ES-I3 (cell line): ENCODE results near the gene CERS3.

Experiments used
- H3K36me3 ChIP-seq: 2 replicates; pipeline ENCODE4 v1.6.1; 2013; ENCODE audit warnings: mild to moderate bottlenecking, low read length, control low read depth, moderate library complexity; ENCODE audit not compliant: insufficient read depth
- H3K4me1 ChIP-seq: 2 replicates; pipeline ENCODE4 v1.6.1; 2013; ENCODE audit warnings: mild to moderate bottlenecking, control low read depth, low read length; ENCODE audit not compliant: insufficient read depth
- H3K9ac ChIP-seq: 2 replicates; pipeline ENCODE4 v1.6.1; 2013; ENCODE audit warnings: low read depth, mild to moderate bottlenecking, low read length, moderate library complexity
- H3K9me3 ChIP-seq: 2 replicates; pipeline ENCODE4 v1.6.1; 2013; ENCODE audit warnings: mild to moderate bottlenecking, low read length, moderate library complexity; ENCODE audit not compliant: control insufficient read depth, insufficient read depth

Gene CERS3

DNA sequence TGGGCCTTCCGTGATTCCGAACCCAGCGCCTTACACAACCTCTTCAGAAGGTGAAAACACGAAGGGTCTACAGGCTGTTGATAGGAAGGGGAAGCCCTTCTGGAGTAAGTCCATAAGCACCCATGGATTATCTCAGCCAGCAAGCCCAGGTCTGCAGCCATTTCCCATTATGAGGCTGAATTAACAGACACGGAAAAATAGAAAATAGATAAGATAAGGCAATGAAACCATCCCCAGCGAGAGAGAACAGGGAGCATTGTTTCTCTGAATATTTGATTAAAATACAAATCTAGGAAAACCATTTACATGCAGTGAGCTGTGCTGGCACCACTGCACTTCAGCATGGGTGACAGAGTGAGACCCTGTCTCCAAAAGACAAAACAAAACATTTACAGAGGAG lies 16.2 kb upstream of the CERS3 start:
- Histone ChIP-seq H3K4me1 (no peaks in the 10 kb centered on the region), H3K9me3 (no peaks in the 10 kb centered on the region), H3K9ac (no peak overlapping the region), H3K36me3 (no peaks in the 10 kb centered on the region)

DNA sequence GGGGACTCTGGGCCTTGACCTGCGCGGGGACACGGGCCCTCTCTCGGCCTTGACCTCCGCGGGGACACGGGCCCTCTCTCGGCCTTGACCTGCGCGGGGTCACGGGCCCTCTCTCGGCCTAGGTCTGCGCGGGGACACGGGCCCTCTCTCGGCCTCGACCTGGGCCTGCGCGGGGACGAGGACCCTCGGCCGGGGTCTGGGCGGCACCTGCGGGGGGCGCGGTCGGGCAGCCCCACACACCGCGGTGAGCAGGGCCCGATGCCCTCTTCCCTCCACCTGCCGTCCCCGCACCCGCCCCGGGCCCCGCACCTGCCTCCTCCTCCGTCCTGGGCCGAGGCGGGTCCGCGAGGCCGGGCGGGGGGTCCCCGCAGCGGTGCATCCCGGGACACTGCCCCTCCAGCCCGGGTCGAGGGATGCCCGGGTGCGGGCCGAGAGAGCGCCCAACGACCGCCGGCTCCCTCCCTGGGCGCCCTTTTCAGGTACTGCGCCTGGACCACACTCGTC lies 15.6 kb upstream of the CERS3 start:
- Histone ChIP-seq H3K36me3 (no peaks in the 10 kb centered on the region), H3K9me3 (no peaks in the 10 kb centered on the region)

DNA sequence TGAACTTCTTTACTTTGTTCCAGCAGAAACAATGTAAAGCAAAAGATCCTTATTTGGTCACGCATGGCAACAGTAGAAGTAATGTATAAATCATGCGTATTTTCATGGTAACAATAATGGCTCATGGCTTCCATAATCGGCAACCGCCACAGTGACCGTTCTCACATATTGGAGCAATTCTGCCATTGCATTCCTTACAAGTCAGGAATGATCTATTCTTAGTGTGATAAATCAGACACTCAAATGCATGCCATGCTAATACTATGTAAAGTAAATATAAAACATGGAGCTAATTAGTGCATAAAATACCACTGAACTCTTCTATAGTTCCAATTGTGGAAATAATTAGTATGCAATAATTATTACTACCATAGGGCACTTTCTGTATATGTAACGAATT lies 13.5 kb upstream of the CERS3 start:
- Histone ChIP-seq H3K9ac (no peak overlapping the region), H3K9me3 (peaks cover 4% of the 10 kb centered on the region; the same call in 1 of the 2 replicates), H3K4me1 (no peaks in the 10 kb centered on the region), H3K36me3 (no peaks in the 10 kb centered on the region)

More for the DNA sequence above, 15.6 kb upstream of the CERS3 start:
- no peaks in the 10 kb centered on the region for H3K4me1 ChIP-seq
- no peak overlapping the region for H3K9ac ChIP-seq

DNA sequence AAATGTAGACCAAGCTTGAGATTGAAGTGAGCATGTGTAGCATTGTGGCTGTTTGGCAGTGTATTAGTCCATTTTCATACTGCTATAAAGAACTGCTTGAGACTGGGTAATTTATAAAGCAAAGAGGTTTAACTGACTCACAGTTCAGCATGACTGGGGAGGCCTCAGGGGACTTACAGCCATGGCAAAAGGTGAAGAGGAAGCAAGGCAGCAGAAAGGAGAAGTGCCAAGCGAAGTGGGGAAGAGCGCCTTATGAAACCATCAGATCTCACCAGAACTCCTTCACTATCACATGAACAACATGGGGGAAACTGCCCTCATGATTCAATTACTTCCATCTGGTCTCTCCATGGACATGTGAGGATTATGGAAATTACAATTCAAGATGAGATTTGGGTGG lies 8.6 kb upstream of the CERS3 start:
- Histone ChIP-seq H3K9ac (no peak overlapping the region), H3K36me3 (no peaks in the 10 kb centered on the region), H3K4me1 (no peaks in the 10 kb centered on the region), H3K9me3 (peaks cover 4% of the 10 kb centered on the region; the same call in 1 of the 2 replicates)

DNA sequence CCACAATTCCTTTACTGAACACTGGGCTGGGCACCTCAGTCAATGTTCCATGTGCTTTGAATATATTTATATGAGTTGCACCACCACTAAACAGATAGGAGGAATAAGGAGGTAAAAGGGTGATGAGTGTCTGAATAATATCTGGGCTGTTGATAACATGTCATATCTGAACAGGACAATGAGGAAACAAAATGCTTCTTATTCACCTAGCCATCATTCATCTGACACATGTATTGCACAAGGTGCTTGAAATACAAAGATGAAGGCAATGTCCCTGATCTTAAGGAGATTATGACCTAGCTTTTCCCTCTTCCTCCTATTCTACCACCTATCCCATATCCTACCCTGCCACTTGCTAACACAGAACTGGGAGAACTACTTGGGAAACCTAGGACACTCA lies 8.0 kb upstream of the CERS3 start:
- no peaks in the 10 kb centered on the region for H3K4me1 ChIP-seq

DNA sequence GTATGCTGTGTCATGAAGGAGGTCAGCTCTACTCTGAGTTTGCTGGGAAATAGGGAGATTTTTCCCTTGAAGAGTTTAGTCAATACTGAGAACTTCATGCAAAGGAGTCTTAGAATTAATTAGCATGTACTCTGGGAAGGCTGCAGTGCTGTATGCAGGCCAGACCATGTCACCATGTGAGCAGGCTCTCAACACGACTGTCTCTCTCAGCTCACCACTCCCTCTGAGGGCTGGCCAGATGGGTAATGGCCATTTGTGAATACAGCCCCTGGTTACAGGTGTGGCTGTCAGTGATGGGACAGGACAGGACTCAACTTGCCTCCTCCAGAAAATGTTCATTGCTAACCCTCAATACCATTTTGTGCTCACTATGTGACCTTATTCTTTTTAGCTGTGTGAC lies 5.1 kb upstream of the CERS3 start:
- H3K9me3 ChIP-seq: peaks cover 4% of the 10 kb centered on the region; the same call in 1 of the 2 replicates
- no peaks in the 10 kb centered on the region for H3K4me1 ChIP-seq
- H3K36me3 ChIP-seq: no peaks in the 10 kb centered on the region
- no peak overlapping the region for H3K9ac ChIP-seq

More for the DNA sequence above, 8.0 kb upstream of the CERS3 start:
- H3K9me3 ChIP-seq: peaks cover 4% of the 10 kb centered on the region; the same call in 1 of the 2 replicates
- no peaks in the 10 kb centered on the region for H3K36me3 ChIP-seq
- no peak overlapping the region for H3K9ac ChIP-seq

DNA sequence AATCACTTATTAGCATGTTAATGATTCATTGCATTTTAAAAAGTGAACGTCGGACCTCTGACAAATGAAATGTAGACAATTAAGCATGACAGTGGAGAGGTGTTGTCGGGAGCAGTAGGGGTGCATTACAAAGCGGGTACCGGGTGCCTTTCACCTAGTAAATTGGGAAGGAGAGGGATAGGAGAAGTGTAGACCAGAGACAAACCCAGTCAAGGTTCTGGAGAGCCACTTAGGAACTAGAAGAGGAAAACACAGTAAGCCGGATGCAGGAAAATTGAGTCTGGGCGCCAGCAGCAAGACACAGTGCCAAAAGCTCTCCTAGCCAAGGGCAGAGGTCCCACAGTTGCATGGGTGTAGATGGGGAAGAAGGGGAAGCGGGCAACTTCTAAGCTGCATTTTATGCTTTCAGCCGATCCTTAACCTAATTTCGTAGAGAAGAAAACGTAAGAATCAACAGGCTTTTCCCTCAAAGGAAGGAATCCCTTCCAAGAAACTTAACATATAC lies 3.1 kb upstream of the CERS3 start:
- H3K4me1 ChIP-seq: no peaks in the 10 kb centered on the region
- H3K36me3 ChIP-seq: no peaks in the 10 kb centered on the region
- no peaks in the 10 kb centered on the region for H3K9me3 ChIP-seq
- H3K9ac ChIP-seq: no peak overlapping the region

DNA sequence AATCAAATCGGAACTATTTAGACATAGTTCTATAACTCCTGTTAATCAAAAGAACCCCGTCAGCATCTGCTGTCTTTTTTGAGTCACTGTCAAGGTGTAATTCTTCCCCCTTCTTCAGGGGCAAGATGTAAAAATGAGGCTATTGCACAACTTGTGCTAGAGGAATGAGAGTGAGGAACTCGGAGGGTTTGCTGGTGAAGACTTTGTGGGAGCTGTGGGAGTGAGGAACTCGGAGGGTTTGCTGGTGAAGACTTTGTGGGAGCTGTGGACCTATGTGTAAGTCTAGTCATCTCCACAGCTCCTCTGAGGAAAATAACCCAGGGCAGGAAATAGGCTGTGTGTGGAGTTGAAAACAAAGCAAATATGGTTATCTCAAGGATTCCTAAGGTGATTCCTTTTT lies 2.5 kb upstream of the CERS3 start:
- Histone ChIP-seq H3K4me1 (no peaks in the 10 kb centered on the region), H3K9me3 (no peaks in the 10 kb centered on the region), H3K36me3 (no peaks in the 10 kb centered on the region), H3K9ac (no peak overlapping the region)

DNA sequence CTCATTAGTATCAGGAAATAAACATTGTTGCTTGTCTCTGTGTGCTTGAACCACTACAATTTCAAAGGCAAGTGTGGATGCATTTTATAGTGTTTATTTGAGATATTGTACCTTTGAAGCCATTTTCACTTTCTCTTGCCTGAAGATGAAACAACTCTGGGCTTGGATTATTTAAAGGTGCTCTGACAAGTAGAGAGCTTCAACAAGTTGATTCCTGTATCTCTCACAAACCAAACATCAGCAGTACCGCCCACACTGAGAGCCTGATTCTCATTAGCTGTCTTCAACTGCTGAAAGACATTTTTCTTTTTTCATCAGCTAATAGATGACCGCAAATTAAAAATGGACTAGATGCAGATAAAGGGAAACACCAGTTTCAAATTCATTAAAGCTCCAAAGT lies 806 bp upstream of the CERS3 start:
- H3K9me3 ChIP-seq: no peaks in the 10 kb centered on the region
- no peak overlapping the region for H3K9ac ChIP-seq
- no peaks in the 10 kb centered on the region for H3K4me1 ChIP-seq
- no peaks in the 10 kb centered on the region for H3K36me3 ChIP-seq

DNA sequence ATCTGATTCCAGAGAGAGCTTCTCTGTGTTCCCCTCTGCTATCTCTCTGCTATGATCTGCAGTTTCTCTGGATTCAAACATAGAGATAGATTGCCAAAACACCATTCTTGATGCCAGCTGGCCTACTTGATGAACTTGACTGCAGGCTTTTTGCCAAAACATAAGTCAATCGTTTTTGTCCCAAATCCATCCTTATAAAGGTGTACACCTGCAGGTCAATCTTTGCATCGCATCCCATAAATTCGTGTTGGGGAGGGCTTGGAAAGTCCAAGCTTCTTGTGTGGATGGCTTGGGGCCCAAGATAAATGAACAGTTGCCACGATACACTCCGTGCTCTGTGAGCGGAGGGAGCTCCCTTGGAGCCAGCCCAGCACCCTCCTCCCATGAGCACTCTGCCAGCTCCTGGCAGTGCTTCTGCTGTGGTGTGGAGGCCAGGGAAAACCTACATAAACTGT lies 2.7 kb downstream of the CERS3 start:
- H3K4me1 ChIP-seq: no peaks in the 10 kb centered on the region
- H3K9ac ChIP-seq: no peak overlapping the region
- H3K9me3 ChIP-seq: no peaks in the 10 kb centered on the region
- no peaks in the 10 kb centered on the region for H3K36me3 ChIP-seq

DNA sequence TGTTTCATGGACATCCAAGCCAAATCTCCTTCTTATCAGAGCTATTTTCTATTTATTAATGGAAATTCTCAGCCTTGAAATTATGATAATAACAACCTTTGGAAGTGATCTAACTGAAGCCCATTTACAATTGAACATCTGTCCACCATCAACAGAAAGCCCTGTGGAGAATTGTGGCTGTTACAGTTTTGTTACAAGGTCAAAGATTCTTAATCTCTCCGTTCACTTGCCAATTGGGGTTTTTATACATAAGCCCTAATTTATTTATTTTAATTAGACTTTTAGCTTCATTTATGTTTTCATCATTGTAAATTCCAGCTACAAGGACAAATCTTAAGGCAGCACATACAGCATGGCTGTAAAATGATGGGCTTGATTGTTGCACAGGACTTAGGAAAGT lies 3.3 kb downstream of the CERS3 start:
- H3K9ac ChIP-seq: no peak overlapping the region
- no peaks in the 10 kb centered on the region for H3K36me3 ChIP-seq
- no peaks in the 10 kb centered on the region for H3K4me1 ChIP-seq
- no peaks in the 10 kb centered on the region for H3K9me3 ChIP-seq

DNA sequence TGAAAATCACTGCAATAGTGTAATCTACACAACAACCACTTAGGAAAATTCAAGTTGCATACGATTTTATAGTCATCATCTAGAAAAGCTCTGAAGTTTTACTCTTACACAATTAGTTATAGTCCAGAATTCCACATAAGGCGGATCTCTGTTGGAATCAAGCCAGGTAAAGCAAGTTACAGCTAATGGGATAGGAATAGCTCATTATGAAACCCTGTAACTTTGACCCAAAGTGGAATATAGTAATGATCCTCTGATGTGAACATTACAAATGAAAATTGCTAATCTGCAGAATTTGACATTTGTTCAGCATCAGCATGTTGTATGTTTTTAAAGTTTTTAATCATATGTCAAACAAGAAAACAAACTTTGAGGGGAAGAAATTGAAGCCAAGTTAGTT lies 4.4 kb downstream of the CERS3 start:
- Histone ChIP-seq H3K9me3 (no peaks in the 10 kb centered on the region), H3K36me3 (no peaks in the 10 kb centered on the region), H3K9ac (no peak overlapping the region), H3K4me1 (no peaks in the 10 kb centered on the region)

DNA sequence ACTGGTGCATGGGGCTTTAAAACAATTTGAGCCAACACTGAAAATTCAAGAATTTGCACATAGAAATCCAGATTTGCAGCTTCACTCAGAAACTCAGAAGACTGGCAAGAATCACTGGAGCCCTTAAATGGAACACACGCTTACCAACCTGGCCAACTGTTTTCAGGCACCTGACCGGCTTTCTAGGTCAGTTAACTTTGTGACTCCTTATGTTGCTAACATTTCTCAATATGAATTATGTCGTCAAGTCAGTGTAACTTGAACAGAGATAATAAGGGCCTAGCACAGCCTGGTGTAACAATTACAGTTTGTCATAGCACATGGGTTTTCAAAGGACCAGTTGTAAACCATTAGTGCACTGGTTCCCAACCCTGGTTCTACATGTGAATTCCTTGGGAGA lies 6.8 kb downstream of the CERS3 start:
- Histone ChIP-seq H3K4me1 (no peaks in the 10 kb centered on the region), H3K9ac (no peak overlapping the region), H3K36me3 (no peaks in the 10 kb centered on the region), H3K9me3 (no peaks in the 10 kb centered on the region)

DNA sequence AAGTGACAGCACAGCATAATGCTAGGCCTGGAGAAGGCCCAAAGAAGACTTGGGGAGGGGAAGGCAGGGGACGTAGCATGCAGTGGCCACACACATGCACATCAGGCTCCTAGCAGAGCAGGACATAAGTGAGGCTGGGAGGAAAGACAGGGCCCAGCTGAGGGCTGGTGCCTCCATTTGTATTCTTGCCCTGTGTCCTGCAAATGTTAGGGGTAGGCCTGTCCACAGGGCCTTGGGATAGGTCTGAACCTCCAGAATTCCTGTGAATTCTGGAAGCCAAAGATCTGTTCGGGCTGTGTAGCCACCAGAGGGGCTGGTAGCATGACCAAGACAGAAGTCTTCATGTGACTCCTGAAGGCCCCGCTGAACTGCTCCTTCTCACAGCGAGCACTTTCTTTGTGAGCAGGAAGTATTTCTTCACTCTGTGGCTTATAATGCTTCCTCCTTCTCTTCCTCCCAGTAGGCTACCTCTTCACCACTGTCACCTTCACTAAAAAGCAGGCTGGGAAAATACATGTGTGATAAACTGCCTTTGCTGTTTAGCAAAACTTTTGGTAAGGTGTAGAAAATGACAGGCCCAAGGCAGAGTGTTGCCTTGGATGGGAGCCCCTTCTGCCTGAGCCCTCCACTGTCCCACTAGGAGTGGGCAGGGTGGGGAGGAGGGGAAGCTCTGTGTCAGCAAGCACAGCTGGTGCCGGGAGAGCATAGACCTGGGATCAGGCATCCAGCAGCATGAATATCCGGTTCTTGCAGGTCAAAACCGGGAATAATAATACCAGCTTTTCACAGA lies 8.4 kb downstream of the CERS3 start:
- H3K9me3 ChIP-seq: no peaks in the 10 kb centered on the region
- no peaks in the 10 kb centered on the region for H3K4me1 ChIP-seq
- no peak overlapping the region for H3K9ac ChIP-seq
- H3K36me3 ChIP-seq: no peaks in the 10 kb centered on the region

DNA sequence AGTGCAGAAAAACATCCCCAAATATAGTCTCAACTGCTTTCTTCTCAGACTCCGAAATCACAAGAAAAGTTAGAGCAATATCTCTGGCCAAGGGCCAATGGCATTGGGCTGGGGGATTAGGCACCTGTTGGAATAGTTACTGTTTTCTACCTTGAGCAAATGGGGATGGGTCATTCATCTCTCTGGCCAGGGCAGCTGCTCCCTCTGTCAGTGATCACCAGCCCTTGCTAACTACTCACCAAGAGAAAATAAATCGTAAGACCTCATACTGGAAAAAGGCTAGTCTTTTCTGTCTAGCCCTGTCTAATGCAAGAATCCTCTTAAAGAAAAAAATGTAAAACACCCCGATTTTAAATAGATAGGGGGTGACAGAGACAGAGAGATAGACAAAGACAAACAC lies 10.9 kb downstream of the CERS3 start:
- H3K36me3 ChIP-seq: no peaks in the 10 kb centered on the region
- no peaks in the 10 kb centered on the region for H3K9me3 ChIP-seq
- no peak overlapping the region for H3K9ac ChIP-seq
- no peaks in the 10 kb centered on the region for H3K4me1 ChIP-seq
